Skeletal muscle tissue (tissue), 4 donors: Measurements from ENCODE around the gene RETREG1. TPM values are rescaled to one million over a fixed set of nuclear protein-coding genes. Genes with fewer than 3 reads are reported as not detected.

Experiments
- H3K27ac ChIP-seq: one replicate; pipeline ENCODE4 v1.7.0; 2013; ENCODE audit warnings: mild to moderate bottlenecking, low read depth, low read length, inconsistent platforms
- H3K27me3 ChIP-seq, 3 donors: one replicate each; pipeline ENCODE4 v1.7.0; 2013; ENCODE audit warnings: low read length in 3 of 3; ENCODE audit not compliant: control insufficient read depth in 3 of 3, insufficient read depth in 3 of 3
- H3K36me3 ChIP-seq, 3 donors: one replicate each; pipeline ENCODE4 v1.7.0; 2013; ENCODE audit warnings: low read length in 3 of 3; ENCODE audit not compliant: control insufficient read depth in 3 of 3, insufficient read depth in 3 of 3
- H3K4me1 ChIP-seq, 3 donors: one replicate each; pipeline ENCODE4 v1.7.0; 2013; ENCODE audit warnings: low read length in 3 of 3, mild to moderate bottlenecking in 3 of 3; ENCODE audit not compliant: control insufficient read depth in 3 of 3, insufficient read depth in 3 of 3
- H3K4me3 ChIP-seq, 3 donors: one replicate each; pipeline ENCODE4 v1.7.0; 2013; ENCODE audit warnings: low read length in 3 of 3
- H3K9ac ChIP-seq, 3 donors: one replicate each; pipeline ENCODE4 v1.7.0; 2013; ENCODE audit warnings: low read length in 3 of 3, mild to moderate bottlenecking in 3 of 3, moderate library complexity in 2 of 3, low read depth in 1 of 3
- H3K9me3 ChIP-seq, 3 donors: one replicate each; pipeline ENCODE4 v1.7.0; 2013; ENCODE audit warnings: low read length in 3 of 3; ENCODE audit not compliant: control insufficient read depth in 3 of 3
- total RNA-seq: library from RNA; depleted of rRNA; stranded (reverse); fragments of >200 nt; gene quantifications from one replicate; pipeline ENCODE4 v1.2.3, GENCODE V29; 2014
- donor health status: Osteomylitis.

The RETREG1 gene
- total RNA-seq, 1 donor from 2014 or later: 61.1 TPM

DNA sequence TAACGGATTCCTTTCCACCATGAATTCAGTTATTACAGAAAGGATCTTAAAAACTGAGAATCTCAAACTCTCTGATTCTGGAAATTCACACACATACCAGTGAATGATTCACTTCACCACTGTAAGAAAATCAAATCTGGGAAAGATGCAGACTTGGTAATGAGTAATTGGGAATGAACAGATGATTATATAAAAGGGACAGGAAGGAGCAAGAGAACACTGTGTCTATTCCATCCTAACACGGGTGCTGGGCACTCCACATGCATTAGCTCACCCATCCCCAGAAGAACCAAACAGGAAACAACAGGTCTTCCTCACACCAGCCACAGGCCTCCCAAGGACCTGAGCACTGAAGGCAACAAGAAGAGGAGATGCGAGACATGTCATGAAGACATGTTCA is 76.4 kb downstream of the RETREG1 start:
- no peaks in the 10 kb centered on the region for H3K27me3 ChIP-seq
- H3K27ac ChIP-seq: peak overlapping the region; percentile 99
- peaks cover 37 to 56% (median 53%) of the 10 kb centered on the region in 3 donors for H3K4me1 ChIP-seq
- H3K9ac ChIP-seq: peak overlapping the region in 1 of 3 donors; percentile 81
- H3K36me3 ChIP-seq: no peaks in the 10 kb centered on the region
- no peak overlapping the region for H3K4me3 ChIP-seq
- H3K9me3 ChIP-seq: no peaks in the 10 kb centered on the region

DNA sequence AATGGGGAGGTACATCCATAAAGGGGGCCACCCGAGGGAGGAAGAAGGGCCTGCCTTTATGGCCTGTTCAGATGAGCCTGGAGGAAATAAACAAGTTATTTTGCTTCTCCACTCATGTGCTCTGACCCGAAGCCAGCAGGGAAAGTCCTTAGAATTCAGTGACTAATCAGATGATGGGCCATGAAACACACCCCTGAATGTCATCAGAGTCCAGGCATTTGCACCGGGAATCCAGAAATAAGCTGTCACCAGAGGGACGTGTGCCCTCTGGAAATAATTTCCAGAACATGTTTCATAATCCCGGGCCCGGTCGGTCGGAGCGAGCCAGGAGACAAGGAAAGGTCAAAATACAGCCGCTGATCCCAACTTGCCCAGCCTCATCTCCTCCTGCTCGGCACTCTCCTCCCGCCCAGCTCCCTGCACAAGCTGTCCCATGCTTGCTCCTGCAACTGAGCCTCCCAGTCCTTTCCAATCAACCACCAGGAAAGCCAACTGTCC is 77.6 kb downstream of the RETREG1 start:
- no peaks in the 10 kb centered on the region for H3K9me3 ChIP-seq
- H3K4me1 ChIP-seq: peaks cover 28 to 55% (median 46%) of the 10 kb centered on the region in 3 donors
- no peaks in the 10 kb centered on the region for H3K27me3 ChIP-seq
- H3K4me3 ChIP-seq: peak overlapping the region; percentile 30 to 52 (median 44)
- H3K27ac ChIP-seq: peak overlapping the region; percentile 99
- H3K36me3 ChIP-seq: no peaks in the 10 kb centered on the region
- H3K9ac ChIP-seq: peak overlapping the region; percentile 71 to 85 (median 81)

DNA sequence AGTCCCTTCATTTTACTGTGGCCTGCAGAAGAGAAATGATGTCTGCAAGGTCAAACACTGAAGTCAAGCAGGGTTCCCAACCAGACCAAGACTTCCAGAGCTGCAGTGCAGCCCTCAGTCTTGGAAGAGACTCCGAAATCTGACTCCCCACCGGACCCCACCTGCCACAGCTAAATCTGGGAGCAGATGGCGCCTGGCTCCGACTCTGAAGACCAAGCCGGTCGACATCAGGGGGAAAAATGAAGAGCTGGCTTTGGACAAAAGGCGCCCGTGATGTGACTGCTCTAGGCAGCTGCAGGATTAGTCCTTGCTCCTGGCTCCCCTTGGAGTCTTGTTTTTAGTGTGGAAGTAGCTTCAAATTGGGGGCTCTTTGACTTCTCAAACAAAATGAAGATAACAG is 78.8 kb downstream of the RETREG1 start:
- peak overlapping the region; percentile 34 to 85 (median 67) for H3K9ac ChIP-seq
- H3K9me3 ChIP-seq: no peaks in the 10 kb centered on the region
- H3K4me1 ChIP-seq: peaks cover 28 to 57% (median 44%) of the 10 kb centered on the region in 3 donors
- peak overlapping the region; percentile 99 for H3K27ac ChIP-seq
- H3K4me3 ChIP-seq: peak overlapping the region in 2 of 3 donors; percentile 41 to 61
- H3K36me3 ChIP-seq: no peaks in the 10 kb centered on the region
- no peaks in the 10 kb centered on the region for H3K27me3 ChIP-seq

DNA sequence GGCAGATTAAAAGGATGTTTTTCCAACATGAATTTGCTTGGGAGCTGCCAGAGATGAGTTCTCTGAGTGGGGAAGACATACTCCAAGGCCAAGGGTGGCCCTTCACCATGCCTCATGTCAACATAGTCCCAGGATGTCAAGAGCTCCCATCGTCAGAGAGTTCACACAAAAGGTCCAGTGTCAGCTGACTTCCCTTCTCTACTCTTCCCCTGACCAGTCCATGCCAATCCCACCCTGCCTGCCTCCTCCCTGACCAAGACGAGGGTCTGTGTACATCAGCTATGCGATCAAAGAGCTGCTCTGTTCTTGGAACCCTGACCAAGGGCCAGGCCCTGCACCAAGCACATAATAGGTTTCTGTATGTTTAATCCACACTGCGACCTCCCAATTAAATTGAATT is 80.0 kb downstream of the RETREG1 start:
- H3K4me1 ChIP-seq: peaks cover 28 to 57% (median 44%) of the 10 kb centered on the region in 3 donors
- peak overlapping the region in 2 of 3 donors; percentile 25 to 31 for H3K4me3 ChIP-seq
- H3K36me3 ChIP-seq: no peaks in the 10 kb centered on the region
- no peaks in the 10 kb centered on the region for H3K9me3 ChIP-seq
- peak overlapping the region in 2 of 3 donors; percentile 27 to 85 for H3K9ac ChIP-seq
- H3K27me3 ChIP-seq: no peaks in the 10 kb centered on the region
- H3K27ac ChIP-seq: peak overlapping the region; percentile 99

DNA sequence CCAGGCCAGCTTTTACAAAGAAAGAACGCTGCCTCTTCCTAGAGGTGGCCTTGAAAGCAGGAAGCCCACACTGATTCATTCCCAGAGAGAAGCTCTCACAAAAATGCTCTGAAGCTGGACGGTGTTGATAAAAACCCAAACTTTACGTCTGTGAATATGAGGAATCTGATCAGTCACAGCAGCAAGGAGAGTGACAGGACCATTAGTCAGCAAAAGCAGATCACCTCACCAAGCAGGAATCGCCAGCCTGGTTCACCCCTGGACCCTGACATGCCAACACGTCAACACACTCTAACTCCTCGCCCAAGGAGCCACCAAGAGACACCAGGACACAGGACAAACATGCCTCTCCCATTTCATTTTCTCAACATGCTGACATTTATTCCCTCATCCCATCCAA is 80.6 kb downstream of the RETREG1 start:
- no peaks in the 10 kb centered on the region for H3K27me3 ChIP-seq
- peak overlapping the region; percentile 99 for H3K27ac ChIP-seq
- H3K4me1 ChIP-seq: peaks cover 28 to 62% (median 45%) of the 10 kb centered on the region in 3 donors
- H3K36me3 ChIP-seq: no peaks in the 10 kb centered on the region
- no peaks in the 10 kb centered on the region for H3K9me3 ChIP-seq
- peak overlapping the region in 1 of 3 donors; percentile 13 for H3K4me3 ChIP-seq
- no peak overlapping the region for H3K9ac ChIP-seq

DNA sequence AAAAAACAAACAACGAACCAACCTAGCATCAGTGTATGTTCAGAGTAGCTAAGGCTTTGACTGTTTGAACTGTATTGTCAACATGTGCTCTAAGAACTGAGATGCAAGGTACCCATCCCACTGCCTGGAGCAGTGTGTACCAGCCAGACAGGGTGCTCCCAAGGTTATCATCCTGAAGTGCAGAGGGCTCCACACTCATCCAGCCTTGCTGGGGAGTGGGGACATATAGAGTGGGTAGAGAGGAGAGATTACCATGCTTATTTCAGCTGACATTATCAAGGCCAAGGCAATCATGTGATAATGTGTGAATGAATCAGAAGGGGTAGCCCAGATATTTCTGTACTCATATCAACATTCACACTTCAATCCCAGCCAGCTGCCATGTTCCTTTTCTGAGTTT is 82.5 kb downstream of the RETREG1 start:
- H3K27ac ChIP-seq: no peak overlapping the region
- peaks cover 31 to 62% (median 45%) of the 10 kb centered on the region in 3 donors for H3K4me1 ChIP-seq
- H3K36me3 ChIP-seq: no peaks in the 10 kb centered on the region
- no peaks in the 10 kb centered on the region for H3K9me3 ChIP-seq
- H3K9ac ChIP-seq: no peak overlapping the region
- no peaks in the 10 kb centered on the region for H3K27me3 ChIP-seq
- no peak overlapping the region for H3K4me3 ChIP-seq

DNA sequence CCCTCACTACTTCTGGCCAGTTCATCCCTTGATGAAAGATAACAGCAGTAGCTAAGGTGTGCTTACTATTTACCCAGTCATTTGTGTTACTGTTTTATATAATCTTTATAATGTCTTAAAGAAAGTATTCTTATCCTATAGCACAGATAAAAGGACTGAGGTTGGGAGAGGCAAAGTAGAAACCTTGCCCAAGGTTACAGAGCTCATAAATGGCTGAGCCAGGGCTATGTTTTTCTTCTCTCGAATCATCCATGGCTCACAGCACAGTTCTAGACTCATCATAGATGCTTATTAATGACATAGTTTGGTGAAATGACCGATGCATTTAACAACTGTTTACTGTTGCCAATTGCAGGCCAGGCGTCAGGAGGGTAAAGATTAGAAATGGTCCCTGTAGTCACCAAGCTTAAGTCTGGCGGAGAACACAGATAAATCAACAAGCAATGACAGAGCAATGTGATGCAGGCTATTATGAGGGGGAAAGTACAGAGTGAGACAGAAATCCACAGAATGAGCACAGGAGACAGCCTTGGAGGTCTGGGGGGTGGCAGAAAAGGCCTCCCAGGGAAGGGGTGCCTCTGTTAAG is 85.6 kb downstream of the RETREG1 start:
- H3K27ac ChIP-seq: peak overlapping the region; percentile 43

DNA sequence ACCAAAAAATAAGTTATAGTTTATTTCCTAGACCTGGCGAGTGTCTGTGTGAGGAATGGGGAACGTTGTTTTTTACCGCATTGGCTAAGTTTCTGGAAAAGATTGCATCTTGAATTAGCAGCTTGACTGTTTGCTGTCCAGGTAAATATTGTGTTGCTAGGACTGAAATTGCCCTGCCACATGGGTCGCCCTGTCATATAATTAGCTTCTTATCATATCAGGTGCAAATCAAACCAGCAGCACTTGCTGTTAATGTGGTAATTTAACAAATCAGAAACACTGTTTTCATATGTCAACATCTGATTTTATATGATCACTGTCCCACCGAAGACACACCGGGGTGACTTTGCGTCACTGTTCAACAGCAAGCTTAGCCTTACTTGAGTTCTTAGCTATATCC is 87.5 kb downstream of the RETREG1 start:
- Histone ChIP-seq H3K4me1 (peaks cover 13 to 35% (median 19%) of the 10 kb centered on the region in 3 donors), H3K27me3 (no peaks in the 10 kb centered on the region), H3K36me3 (no peaks in the 10 kb centered on the region), H3K4me3 (peak overlapping the region; percentile 2 to 58 (median 24)), H3K27ac (peak overlapping the region; percentile 86), H3K9me3 (no peaks in the 10 kb centered on the region), H3K9ac (peak overlapping the region; percentile 2 to 69 (median 12))

More for the DNA sequence above, 85.6 kb downstream of the RETREG1 start:
- no peaks in the 10 kb centered on the region for H3K36me3 ChIP-seq
- H3K4me3 ChIP-seq: no peak overlapping the region
- H3K9ac ChIP-seq: no peak overlapping the region
- H3K9me3 ChIP-seq: no peaks in the 10 kb centered on the region
- peaks cover 16 to 42% (median 25%) of the 10 kb centered on the region in 3 donors for H3K4me1 ChIP-seq
- no peaks in the 10 kb centered on the region for H3K27me3 ChIP-seq

DNA sequence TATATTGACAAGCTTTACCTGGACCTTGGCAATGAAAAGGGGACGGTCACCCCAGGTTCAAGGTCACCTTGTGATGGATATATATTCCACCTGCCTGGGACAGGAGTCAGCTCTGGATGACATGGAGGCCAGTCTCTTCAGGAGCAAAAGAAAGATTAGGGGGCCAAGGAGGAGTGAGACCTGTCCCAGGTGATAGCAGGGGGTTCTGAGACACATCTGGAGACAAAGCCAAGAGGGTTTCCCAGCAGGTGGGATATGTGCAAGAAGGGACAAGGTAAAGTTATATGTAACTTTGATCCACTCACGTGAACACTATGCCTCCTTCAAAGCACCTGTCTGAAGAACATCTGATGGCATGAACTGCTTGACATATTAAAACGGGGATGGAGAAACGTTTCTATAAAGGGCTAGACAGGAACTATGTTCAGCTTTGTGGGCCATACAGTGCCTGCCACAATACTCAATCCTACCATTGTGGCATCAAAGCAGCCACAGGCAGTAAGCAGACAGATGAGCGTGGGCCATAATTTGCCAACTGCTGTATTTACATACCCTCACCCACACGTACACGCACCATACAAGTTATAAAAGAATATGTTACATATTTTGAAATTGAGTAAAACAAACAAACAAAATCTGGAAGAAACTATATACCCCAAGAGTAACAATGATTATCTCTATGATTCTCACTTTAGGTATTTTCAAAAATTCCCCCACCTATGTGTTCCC is 88.3 kb downstream of the RETREG1 start:
- Histone ChIP-seq H3K4me1 (peaks cover 18 to 38% (median 19%) of the 10 kb centered on the region in 3 donors), H3K9ac (no peak overlapping the region), H3K9me3 (no peaks in the 10 kb centered on the region), H3K36me3 (no peaks in the 10 kb centered on the region), H3K27ac (peak overlapping the region; percentile 86), H3K27me3 (no peaks in the 10 kb centered on the region), H3K4me3 (no peak overlapping the region)

DNA sequence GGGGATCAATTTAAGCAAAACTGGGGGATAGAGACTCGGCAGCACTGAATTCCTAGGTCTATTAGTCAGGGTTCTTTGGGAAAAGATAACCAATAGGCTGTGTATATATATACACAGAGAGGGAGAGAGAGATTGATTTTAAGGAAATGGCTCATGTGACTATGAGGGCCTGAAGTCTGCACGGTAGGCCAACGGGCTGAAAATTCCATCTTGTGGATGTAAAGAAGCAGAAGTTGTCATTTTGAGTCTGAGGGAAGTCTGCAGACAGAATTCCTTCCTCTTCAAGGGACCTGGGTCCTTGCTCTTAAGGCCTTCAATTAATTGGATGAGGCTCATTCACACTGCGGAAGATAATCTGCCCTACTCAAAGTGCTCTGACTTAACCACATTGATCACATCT is 91.1 kb downstream of the RETREG1 start:
- no peaks in the 10 kb centered on the region for H3K9me3 ChIP-seq
- no peak overlapping the region for H3K9ac ChIP-seq
- H3K4me1 ChIP-seq: peaks cover 16 to 27% (median 18%) of the 10 kb centered on the region in 3 donors
- H3K4me3 ChIP-seq: no peak overlapping the region
- H3K27ac ChIP-seq: no peak overlapping the region
- no peaks in the 10 kb centered on the region for H3K27me3 ChIP-seq
- H3K36me3 ChIP-seq: no peaks in the 10 kb centered on the region
